GM12878 (cell line): ENCODE data around the gene PRR7.

Source experiments
- CTCF ChIP-seq, 3 experiments: IDR thresholded peaks in 2 of 3; conservative IDR thresholded peaks in 1 of 3; 2 replicates each; pipeline ENCODE4 v1.5.1; 2011; ENCODE audit warnings: low read depth in 3 of 3, low read length in 3 of 3, mild to moderate bottlenecking in 3 of 3, control low read depth in 2 of 3, moderate library complexity in 2 of 3, inconsistent platforms in 1 of 3, mixed read lengths in 1 of 3; ENCODE audit not compliant: control insufficient read depth in 2 of 3, insufficient read depth in 1 of 3; ENCODE audit errors: extremely low read depth in 1 of 3
- EED ChIP-seq: sonication (generic); IDR thresholded peaks from 2 replicates; pipeline ENCODE4 v1.6.1; 2016; ENCODE audit warnings: antibody characterized with exemption, low read depth
- EP300 ChIP-seq, 2 experiments: fragments of 150-350 bp in 1 of 2; IDR thresholded peaks; 2 replicates each; pipeline ENCODE4 v1.6.1; 2011 to 2012; ENCODE audit warnings: low read depth in 2 of 2, low read length in 2 of 2, borderline replicate concordance in 1 of 2, improper control_type of control experiment in 1 of 2, inconsistent platforms in 1 of 2; ENCODE audit not compliant: control insufficient read depth in 1 of 2
- FOXM1 ChIP-seq: IDR thresholded peaks from 2 replicates; pipeline ENCODE4 v1.6.1; 2012; ENCODE audit warnings: low read depth, mild to moderate bottlenecking, inconsistent platforms, low read length, moderate library complexity
- KDM1A ChIP-seq: fragments of 200-600 bp; sonication (generic); IDR thresholded peaks from 2 replicates; pipeline ENCODE4 v1.6.1; 2016; ENCODE audit warnings: borderline replicate concordance
- KLF5 ChIP-seq: fragments of 450-650 bp; IDR thresholded peaks from 2 replicates; pipeline ENCODE4 v1.6.1; 2014; ENCODE audit warnings: mild to moderate bottlenecking; ENCODE audit not compliant: partially characterized antibody
- LARP7 ChIP-seq: fragments of 450-650 bp; IDR thresholded peaks from 2 replicates; pipeline ENCODE4 v1.6.1; 2017; ENCODE audit warnings: mild to moderate bottlenecking
- MYC ChIP-seq: IDR thresholded peaks from 2 replicates; pipeline ENCODE4 v1.6.1; 2011; ENCODE audit warnings: mild to moderate bottlenecking, low read length, moderate library complexity, inconsistent platforms; ENCODE audit not compliant: insufficient read depth, insufficient replicate concordance, insufficient read length, severe bottlenecking
- NR2C2 ChIP-seq: IDR thresholded peaks from 2 replicates; pipeline ENCODE4 v1.6.1; 2011; ENCODE audit warnings: borderline replicate concordance, low read depth; ENCODE audit not compliant: control insufficient read depth, insufficient read length
- PBX3 ChIP-seq: IDR thresholded peaks from 2 replicates; pipeline ENCODE4 v1.6.1; 2011; ENCODE audit warnings: mild to moderate bottlenecking, low read depth, low read length, moderate library complexity; ENCODE audit not compliant: insufficient replicate concordance
- POLR2A ChIP-seq: IDR thresholded peaks from 2 replicates; pipeline ENCODE4 v1.6.1; 2011; ENCODE audit warnings: low read depth, mild to moderate bottlenecking, low read length
- RAD21 ChIP-seq: IDR thresholded peaks from 2 replicates; pipeline ENCODE4 v1.6.1; 2011; ENCODE audit warnings: mild to moderate bottlenecking, low read depth, low read length, moderate library complexity; ENCODE audit not compliant: insufficient read depth
- TCF3 ChIP-seq: IDR thresholded peaks from 2 replicates; pipeline ENCODE4 v1.6.1; 2012; ENCODE audit warnings: low read depth, mild to moderate bottlenecking, low read length, borderline replicate concordance; ENCODE audit not compliant: insufficient read depth

- TF ChIP-seq POLR2A (no peak), CTCF (IDR thresholded peaks at IDR 0.05 in 2 of 3, conservative IDR thresholded peaks at IDR 0.05 in 1 of 3; ENCODE audit: control insufficient read depth in 2 of 3, extremely low read depth in 1 of 3, insufficient read depth in 1 of 3, low read depth in 3 of 3, low read length in 3 of 3) (no peak), MYC (peak; percentile 71), NR2C2 (no peak), TCF3 (peak; percentile 100), FOXM1 (no peak), PBX3 (no peak), KDM1A (no peak), LARP7 (peak; percentile 34), EED (peak; percentile 96), EP300 (IDR thresholded peaks at IDR 0.05; ENCODE audit: borderline replicate concordance in 1 of 2, control insufficient read depth in 1 of 2, low read depth in 2 of 2, low read length in 2 of 2) (peak; percentile 55 to 61; a peak in 3 of 4 replicates), RAD21 (no peak), KLF5 (no peak)
Measured at GRCh38 chr5:177431317-177432142, 15.1 kb upstream of the PRR7 start.
